ENCODE results near the gene SYT8. TPM values are rescaled to one million over a fixed set of nuclear protein-coding genes. Genes with fewer than 3 reads are reported as not detected.

The SYT8 gene
- total RNA-seq, 3 donors from 2014 or later (not counting 1 experiment from before 2014, with no cell fraction given): not detected

GRCh38 chr11:1843098-1843473 lies 8.3 kb downstream of the SYT8 start:
- H3K27ac Mint-ChIP-seq: peak overlapping the region in 1 of 2 donors; percentile 79
- Histone ChIP-seq H3K4me1 (ENCODE audit: control insufficient read depth, insufficient read depth, low read length) (peaks cover 96% of the 10 kb centered on the region), H3K9me3 (ENCODE audit: control insufficient read depth, insufficient read depth, low read length) (no peaks in the 10 kb centered on the region), H3K4me3 (ENCODE audit: low read length) (no peak overlapping the region), H3K36me3 (ENCODE audit: control insufficient read depth, insufficient read depth, low read length) (no peaks in the 10 kb centered on the region), H3K27ac (ENCODE audit: low read length) (no peak overlapping the region), H3K27me3 (ENCODE audit: control insufficient read depth, insufficient read depth, low read length) (no peaks in the 10 kb centered on the region)
- no peaks in the 10 kb centered on the region for H3K36me3 Mint-ChIP-seq
- H3K4me3 Mint-ChIP-seq: peak overlapping the region; percentile 28
- H3K4me1 Mint-ChIP-seq: peaks cover 26 to 57% of the 10 kb centered on the region in 2 donors
- intact Hi-C loops (cut with micrococcal nuclease): no loop called here
- no peak for ATAC-seq
- TF ChIP-seq, protein P1, sequence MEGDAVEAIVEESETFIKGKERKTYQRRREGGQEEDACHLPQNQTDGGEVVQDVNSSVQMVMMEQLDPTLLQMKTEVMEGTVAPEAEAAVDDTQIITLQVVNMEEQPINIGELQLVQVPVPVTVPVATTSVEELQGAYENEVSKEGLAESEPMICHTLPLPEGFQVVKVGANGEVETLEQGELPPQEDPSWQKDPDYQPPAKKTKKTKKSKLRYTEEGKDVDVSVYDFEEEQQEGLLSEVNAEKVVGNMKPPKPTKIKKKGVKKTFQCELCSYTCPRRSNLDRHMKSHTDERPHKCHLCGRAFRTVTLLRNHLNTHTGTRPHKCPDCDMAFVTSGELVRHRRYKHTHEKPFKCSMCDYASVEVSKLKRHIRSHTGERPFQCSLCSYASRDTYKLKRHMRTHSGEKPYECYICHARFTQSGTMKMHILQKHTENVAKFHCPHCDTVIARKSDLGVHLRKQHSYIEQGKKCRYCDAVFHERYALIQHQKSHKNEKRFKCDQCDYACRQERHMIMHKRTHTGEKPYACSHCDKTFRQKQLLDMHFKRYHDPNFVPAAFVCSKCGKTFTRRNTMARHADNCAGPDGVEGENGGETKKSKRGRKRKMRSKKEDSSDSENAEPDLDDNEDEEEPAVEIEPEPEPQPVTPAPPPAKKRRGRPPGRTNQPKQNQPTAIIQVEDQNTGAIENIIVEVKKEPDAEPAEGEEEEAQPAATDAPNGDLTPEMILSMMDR (IDR thresholded peaks at IDR 0.05): no peak
- 88% methylated on average over 9 of the region's 11 CpGs for WGBS (ENCODE audit: insufficient coverage)
- DNase-seq: no peak
- no peaks in the 10 kb centered on the region for H3K9me3 Mint-ChIP-seq
- peaks cover 0 to 4% of the 10 kb centered on the region in 2 donors for H3K27me3 Mint-ChIP-seq (ENCODE audit: low read depth in 2 of 2)

DNA sequence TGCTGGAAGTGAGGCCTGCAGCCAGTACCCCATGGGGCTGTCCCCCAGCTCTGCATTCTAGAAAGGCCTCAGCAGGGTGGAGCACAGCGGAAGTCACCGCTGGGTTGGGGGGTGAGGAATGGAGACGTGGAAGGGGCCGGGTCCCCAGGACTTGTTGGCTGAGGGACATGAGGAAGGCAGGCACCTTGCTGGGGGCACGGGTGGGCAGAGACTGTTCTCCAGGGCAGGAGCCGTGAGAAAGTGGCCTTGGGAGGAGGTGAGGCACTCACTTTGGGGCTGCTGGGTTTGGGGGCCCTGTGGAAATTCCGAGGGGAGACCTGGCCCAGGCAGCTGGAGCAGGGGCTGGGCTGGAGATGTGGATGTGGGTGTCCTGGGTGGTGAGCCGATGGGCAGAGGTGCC lies 9.0 kb downstream of the SYT8 start:
- Mint-ChIP-seq H3K27ac (peak overlapping the region in 1 of 2 donors; percentile 79), H3K4me1 (peaks cover 26 to 64% of the 10 kb centered on the region in 2 donors), H3K4me3 (peak overlapping the region; percentile 28), H3K27me3 (ENCODE audit: low read depth in 2 of 2) (peaks cover 0 to 4% of the 10 kb centered on the region in 2 donors), H3K9me3 (no peaks in the 10 kb centered on the region), H3K36me3 (no peaks in the 10 kb centered on the region)
- Histone ChIP-seq H3K27me3 (ENCODE audit: control insufficient read depth, insufficient read depth, low read length) (no peaks in the 10 kb centered on the region), H3K27ac (ENCODE audit: low read length) (peak overlapping the region; percentile 43), H3K36me3 (ENCODE audit: control insufficient read depth, insufficient read depth, low read length) (no peaks in the 10 kb centered on the region), H3K4me3 (ENCODE audit: low read length) (no peak overlapping the region), H3K9me3 (ENCODE audit: control insufficient read depth, insufficient read depth, low read length) (no peaks in the 10 kb centered on the region), H3K4me1 (ENCODE audit: control insufficient read depth, insufficient read depth, low read length) (peaks cover 96% of the 10 kb centered on the region)
- DNase-seq (no peak), ATAC-seq (no peak)
- intact Hi-C loops (cut with micrococcal nuclease): no loop called here
- WGBS (ENCODE audit: insufficient coverage): 80% methylated on average over 8 of the region's 8 CpGs
- TF ChIP-seq, protein P1 (IDR thresholded peaks at IDR 0.05): no peak

- WGBS (ENCODE audit: insufficient coverage): 2% methylated on average over 23 of the region's 23 CpGs
- ATAC-seq (peak; percentile 55 to 67 (median 62)), DNase-seq (peak; percentile 37 to 71)
- TF ChIP-seq, protein P1 (IDR thresholded peaks at IDR 0.05): no peak
- peaks cover 0 to 4% of the 10 kb centered on the region in 2 donors for H3K27me3 Mint-ChIP-seq (ENCODE audit: low read depth in 2 of 2)
- H3K36me3 Mint-ChIP-seq: no peaks in the 10 kb centered on the region
- H3K27ac Mint-ChIP-seq: peak overlapping the region; percentile 57 to 79
- intact Hi-C loops (cut with micrococcal nuclease): no loop called here
- H3K4me3 ChIP-seq (ENCODE audit: low read length): no peak overlapping the region
- H3K27ac ChIP-seq (ENCODE audit: low read length): peak overlapping the region; percentile 43
- H3K36me3 ChIP-seq (ENCODE audit: control insufficient read depth, insufficient read depth, low read length): no peaks in the 10 kb centered on the region
- peaks cover 96% of the 10 kb centered on the region for H3K4me1 ChIP-seq (ENCODE audit: control insufficient read depth, insufficient read depth, low read length)
- no peaks in the 10 kb centered on the region for H3K9me3 Mint-ChIP-seq
- H3K9me3 ChIP-seq (ENCODE audit: control insufficient read depth, insufficient read depth, low read length): no peaks in the 10 kb centered on the region
- H3K27me3 ChIP-seq (ENCODE audit: control insufficient read depth, insufficient read depth, low read length): no peaks in the 10 kb centered on the region
- H3K4me1 Mint-ChIP-seq: peaks cover 30 to 69% of the 10 kb centered on the region in 2 donors
- H3K4me3 Mint-ChIP-seq: peak overlapping the region; percentile 41
Observed at GRCh38 chr11:1844221-1845094, 9.7 kb downstream of the SYT8 start.

Data from natural killer cell (primary cell).